Activated CD4-positive, alpha-beta T cell treated with anti-CD3 and anti-CD28 coated beads, Interleukin-2, amount 50 U/mL, for 48 hours (primary cell): ENCODE results near the gene SETD3.

Experiments used
- DNase-seq, 2 experiments: peaks; one replicate each; pipeline ENCODE4 v3.0.0-alpha.2; 2020

Gene SETD3

DNA sequence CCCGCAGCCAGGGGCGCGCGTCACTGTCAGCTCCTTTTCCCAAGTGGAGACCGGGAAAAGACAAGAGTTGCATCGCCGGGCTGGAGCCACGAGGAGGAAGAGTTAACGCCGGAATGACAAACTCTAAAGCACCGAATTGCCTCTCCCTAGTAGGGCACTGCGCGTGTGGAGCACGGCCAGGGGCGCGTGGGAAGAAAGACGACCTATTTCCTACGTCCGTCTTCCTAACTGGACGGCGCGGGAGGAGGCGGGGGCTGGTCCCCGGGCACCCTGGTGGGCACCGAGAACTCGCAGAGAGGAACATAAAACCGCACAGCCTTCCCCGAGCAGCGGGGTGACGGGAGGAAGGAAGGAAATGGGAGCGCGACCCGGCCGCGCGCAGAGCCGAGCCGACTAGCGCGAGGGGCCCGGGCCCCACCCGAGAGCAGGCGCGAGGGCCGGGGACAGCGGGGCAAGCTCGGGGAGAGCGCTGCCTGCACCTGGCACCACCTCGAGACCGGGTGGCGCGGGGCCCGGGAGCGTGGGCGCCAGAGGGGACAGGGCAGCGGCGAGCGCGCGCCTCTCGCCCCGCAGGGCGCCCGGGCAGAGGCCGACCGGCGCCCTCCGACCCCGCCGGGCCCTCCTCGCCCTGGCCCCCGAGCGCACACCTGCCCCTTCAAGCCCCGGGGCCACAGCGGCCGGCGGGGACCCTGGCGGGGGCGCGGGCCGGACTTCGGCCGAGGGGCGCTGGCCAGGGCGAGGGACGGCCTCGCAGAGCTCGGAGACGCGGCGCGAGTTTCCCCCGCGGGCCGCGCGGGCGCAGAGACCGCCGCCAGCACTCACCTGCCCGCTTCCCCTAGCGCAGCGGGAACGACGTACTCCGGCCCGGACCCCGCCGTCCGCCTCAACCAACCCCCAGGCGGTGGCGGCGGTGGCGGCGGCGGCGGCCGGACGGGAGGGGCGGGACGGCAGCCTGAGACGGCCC lies at the start of gene SETD3:
SETD3 (minus strand) TSS at position 954 of the 964 bp plus-strand sequence. CDS start 15,054 bp downstream, outside the sequence.
- DNase-seq = peak; percentile 49 to 59

DNA sequence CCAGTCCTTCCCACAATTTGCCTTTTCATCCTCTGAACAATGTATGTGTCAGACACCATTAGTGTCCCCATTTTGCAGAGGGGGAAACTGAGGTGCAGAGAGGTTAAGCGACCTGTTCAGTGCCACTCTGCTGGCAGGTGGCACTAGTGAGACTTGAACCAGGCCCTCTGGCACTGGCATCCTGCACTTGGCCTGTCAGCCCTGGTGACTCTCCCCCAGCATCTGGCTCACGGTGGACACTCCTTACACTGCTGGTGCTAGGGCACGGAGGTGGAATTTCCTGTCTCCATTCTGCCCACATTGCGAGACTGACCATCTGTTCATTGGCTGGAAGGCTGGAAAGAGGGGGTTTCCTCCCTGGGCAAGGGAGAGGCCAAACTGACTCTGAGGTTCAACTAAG lies 49.2 kb upstream of the SETD3 start:
- DNase-seq = no peak

DNA sequence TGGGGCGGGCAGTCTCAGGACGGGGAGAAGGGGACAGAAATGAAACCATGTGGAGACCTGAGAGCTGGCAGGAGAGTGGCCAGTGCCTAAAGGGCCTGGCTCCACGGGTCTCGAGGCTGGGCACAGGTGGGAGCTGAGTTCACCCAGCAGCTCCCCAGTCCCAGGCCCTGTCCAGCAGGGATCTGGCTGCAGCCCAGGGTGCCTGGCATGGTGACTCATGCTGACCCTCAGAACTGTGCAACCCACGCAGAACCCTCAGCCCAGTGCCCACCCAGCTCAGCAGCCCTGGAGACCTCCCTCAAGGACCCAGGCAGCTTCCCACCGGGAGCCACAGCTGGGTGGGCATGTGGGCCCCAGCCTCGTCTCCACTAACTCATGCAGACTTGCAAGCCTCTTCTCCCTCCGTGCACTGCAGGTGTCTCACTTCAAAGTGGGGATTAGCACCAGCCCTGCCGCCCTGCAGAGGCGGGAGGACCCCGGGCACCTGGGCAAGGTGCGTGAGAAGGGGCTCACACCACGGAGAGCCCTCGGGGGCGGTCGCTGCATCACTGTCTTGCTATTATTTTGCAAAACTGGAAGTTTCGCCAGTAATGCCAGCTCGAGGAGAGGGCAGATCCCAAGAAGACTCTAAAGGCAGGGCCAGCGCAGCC lies 46.9 kb upstream of the SETD3 start:
- no peak for DNase-seq

DNA sequence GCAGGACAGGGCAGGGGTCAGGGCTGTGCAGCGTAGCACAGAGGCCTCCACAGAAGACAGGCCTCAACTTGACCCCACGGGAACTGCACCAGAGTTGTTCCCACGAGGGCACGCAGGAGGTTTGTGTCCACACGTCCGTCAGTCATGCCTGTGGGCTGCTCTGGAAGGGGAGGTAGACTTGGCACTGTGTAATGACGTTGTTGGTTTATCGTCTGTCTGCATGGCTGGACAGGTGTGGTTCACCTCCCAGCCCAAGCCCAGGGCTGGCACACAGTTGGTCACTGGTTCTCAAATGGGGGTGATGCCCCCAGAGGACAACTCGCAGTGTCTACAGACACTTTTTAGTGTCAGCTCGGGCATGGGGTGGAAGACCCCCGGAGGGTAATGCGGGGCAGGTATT lies 46.4 kb upstream of the SETD3 start:
- no peak for DNase-seq

GRCh38 chr14:99525699-99526080 lies 45.0 kb upstream of the SETD3 start:
- DNase-seq = no peak

DNA sequence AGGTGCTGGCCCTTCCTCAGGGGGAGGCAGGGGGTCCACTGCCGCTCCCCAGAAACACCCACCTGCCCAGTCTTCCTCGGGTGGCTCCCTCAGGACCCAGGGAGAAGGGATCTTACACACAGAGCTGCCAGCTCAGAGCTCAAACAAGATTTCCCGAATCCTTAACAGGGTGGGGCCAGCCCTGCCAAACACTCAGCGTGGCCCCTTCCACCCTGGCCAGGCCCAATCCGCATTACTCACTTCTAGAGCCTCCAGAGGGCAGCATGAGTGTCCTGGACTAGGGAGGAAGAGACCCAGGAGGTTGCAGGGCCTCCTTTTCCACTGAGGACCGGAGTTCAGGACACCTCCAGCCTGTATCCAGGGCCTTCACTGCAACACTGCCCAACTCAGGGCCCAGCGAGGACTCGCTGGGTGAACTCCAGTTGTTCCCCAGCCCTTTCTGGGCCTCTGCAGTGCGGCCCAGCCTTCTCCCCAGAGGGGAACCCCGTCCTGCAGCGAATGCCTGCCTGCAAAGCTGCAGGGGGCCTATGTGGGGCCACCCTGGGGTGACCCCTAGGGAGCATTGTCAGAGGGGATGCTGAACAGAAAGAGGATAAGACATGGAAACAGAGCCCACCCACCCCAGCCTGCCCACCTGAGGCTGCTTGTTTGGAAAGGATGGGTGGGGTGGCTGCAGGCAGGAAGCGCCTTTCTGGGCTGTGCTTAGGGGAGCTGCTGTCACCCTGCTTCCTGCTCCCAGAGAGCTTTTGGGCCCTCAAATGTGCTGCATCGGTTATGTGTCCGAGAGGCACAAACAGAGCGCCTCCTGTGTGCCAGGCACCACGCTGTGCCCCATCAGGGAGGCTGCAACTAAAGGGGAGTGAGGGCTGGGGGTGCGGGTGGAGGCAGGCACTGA lies 44.4 kb upstream of the SETD3 start:
- DNase-seq = no peak

- DNase-seq = no peak
Measured at GRCh38 chr14:99524091-99524661, 43.5 kb upstream of the SETD3 start.

DNA sequence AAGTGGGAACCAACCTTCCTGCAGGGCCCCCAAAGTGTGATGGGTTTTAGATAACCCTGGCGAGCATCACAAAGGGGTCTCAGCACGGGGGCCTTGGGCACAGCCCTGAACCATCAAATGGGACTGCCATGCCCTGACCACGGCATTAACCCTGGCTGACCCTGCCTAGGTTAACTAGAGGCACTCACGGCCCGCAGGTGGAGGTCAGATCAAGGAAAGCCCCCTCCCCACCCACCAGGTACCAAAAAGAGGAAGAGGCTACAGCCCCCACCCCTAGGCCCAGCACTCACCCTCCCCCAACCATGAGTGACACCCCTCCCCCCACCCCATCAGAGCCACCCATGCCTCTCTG lies 43.0 kb upstream of the SETD3 start:
- no peak for DNase-seq

DNA sequence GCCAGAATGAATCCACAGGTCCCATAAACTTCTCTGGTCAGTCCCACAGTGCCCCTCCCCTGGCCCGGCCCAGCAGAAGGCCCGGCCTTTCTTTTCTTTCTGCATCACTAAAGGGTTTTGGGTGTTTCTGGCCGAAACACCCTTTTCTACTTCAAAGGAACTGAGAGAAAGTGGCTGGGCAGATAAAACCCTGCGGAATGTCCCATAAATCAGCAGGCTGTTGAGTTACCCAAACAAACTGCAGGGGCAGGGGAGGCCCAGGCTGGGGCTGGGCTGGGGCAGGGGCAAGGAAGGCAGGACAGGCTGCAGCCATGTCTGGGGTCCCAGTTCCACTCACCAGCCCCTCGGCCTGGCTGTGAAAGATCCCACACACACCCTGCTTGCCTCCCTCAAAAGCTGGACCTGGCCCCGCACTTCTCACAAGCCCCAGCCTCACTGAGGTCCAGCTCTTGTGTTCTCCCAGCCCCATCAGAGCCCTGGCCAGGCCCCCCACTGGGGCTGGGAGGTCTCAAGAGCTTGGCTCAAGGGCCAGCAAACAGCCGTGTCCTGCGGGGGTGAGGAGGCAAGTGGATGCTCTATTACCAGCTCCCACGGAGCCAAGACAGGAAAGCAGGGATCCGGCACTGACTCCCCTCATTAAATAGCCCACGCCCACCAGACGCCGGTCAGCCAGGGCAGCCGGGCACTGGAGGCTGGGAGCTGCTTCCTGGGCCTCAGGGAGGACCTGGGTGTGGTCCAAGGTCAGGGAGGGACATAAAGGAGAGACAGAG lies 42.5 kb upstream of the SETD3 start:
- DNase-seq = no peak

DNA sequence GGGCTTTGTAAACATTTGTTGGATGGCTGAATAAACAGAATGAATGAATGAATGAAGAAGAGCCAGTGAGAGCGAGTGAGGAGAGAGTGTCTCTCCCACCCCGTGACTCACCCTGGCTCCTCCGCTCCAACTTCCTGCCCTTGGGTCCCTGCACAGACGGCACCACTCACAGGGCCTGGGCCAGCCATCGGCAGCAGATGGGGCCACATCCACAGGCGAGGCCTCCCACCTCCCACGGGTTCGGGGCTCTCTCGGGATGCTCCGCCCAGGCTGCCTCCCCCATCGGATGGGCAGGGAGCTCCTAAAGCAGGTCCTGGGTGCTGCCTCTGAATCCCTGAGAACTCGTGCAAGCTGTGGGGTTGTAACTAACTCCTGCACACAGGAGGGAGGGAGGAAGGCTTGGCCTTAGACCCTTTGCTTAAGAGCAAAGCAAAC lies 41.8 kb upstream of the SETD3 start:
- no peak for DNase-seq

DNA sequence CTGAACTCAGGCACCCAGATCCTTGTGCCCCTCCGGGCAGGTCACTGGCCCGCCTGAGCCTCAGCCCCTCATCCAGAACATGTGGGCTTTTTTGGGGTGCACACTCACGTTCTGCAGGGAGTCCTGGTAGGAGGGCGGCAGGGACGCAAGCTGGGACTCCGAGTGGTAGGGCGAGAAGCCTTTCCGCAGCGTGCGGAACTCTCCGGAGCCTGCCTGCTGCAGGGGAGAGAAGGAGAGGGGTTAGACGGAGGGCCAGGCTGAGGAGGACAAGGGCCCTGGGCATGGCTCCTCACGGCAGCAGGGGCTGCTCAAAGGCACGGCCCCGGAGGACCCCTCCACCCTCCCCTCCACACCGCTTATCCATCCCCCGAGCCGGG lies 41.4 kb upstream of the SETD3 start:
- DNase-seq = no peak

- DNase-seq = no peak
Measured at GRCh38 chr14:99521176-99522024, 40.7 kb upstream of the SETD3 start.

DNA sequence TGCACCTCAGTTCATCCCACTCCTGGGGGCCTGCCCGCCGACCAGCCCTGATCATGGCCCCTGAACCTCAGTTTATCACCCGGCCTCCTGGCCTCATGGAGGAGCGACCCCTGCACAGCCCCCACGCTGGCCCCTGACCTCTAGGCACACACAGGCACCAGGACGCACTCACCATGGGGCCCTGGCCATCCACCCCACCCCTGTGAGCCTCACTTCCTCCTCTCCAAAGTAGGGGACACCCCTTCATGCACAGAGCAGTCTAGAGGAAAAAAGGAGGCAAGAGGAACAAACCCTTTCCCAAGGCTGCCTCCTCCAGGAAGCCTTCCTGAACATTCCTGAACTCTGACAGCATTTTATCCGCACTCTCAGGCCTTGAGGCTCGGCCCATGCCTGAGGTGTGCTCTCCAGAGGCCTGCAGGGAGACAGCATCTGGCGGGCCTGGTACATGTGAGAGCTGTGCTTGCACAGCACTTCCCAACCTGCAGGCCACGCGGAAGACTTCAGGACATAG lies 40.0 kb upstream of the SETD3 start:
- no peak for DNase-seq

DNA sequence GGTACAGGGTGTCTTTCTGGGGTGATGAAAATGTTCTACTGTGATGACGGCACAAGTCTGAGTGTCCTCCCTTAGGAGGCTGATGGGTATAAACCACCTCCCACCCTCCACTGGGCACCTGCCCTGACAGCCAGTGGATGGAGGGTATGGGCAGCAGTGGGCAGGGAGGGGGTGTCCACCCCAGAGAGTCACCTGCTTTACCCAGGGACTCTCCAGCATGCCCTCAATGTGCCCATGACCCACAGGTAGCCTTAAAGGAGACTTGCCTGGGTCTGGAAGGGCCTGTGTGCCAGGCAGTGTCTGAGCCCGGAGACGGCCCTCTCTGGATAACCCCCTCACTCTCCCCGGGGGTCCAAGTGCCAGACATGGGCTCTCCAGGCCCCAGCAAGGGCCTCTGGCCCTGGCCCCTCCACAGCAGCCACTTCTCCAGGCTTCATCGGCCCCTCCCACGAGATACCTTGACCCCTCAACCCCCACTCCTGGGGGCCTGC lies 39.3 kb upstream of the SETD3 start:
- DNase-seq = no peak

DNA sequence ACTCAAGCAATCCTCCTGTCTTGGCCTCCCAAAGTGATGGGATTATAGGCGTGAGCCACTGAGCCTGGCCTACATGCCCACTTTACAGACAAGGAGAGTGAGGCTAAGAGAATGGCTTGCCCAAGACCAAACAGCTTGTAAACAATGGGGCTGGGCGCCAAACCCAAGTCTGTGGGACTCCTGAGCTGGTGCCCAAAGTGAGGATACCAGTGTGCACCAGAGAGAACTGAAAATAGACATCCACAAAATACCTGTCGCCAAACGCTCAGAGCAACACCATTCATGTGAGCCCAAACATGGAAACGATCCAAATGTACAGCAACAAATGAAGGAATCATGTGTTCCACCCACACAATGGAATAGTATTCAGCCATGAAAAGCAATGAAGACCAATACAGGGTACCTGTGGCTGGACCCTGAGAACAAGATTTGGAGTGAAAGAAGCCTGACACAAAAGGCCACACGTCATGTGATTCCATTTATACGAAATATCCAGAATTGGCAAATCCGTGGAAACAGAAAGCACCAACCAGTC lies 38.8 kb upstream of the SETD3 start:
- DNase-seq = no peak

DNA sequence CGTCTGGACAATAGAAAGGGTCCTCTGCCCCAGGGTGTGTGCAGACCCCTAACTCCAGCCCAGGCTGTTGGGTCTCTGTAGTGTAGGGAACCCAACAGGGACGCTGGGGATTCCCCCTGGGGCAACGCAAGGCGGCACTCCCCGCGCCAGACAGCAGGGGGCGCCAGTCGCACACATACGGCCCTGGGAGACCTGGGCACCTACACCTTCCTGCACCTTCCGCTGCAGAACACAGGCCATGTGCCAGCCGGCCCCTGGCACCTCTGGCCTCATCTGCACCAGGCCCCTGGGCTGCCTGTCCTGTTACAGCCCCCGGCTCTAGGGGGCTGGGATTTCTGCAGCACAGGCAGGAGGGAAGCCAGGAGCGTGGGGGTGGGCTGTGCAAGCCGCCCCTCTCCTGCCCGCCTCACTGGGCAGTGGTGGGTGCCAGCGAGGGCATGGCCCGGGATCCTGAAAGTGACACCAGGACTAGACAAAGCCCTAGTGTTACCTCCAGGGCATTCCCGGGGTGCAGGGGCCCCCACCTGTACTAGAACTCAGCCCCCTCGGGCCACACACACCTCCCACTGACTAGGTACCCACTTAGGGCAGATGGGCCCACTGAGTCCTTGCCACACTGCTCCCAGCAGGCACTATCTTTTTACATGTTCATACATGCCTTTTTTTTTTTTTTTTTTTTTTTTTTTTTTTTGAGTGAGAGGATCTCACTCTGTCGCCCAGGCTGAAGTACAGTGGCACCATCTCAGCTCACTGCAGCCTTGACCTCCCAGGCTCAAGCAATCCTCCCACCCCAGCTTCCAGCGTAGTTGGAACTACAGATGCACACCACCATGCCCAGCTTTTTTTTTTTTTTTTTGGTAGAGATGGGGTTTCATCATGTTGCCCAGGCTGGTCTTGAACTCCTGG lies 38.0 kb upstream of the SETD3 start:
- DNase-seq = peak; percentile 87 to 90

DNA sequence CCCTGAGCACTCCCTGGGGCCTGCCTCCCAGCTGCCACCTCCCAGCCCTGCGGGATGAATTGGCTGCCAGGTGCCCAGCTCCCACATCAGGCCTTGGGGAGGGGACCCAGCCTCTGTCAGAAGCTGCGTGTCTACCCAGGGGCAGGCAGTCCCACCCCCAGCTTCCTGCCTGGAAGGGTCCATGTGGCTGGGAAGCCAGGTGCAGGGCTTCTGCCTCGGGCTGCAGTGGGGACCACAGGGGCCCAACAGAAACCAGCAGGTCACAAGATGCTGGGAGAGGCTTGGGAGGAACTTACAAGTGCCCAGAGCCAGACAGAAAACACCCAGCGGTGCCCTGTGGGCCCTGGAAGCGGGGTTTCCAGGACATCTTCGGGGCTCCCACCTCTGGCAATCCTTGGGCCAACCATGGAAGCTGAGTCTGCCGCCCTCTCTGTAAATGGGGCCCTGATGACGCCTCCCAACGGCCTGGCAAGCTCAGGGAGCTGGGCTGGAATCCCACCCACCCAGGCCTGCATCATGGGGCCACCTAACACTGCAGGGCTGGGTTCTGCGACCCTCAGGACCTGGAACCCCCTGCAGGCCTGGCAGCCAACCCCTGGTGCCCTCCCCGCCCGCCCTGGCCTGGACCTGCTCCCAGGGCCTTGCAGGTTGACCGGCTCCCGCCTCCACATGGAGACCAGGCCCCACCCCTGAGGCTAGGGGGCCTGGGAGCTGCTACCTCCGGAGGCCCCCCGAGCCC lies 37.2 kb upstream of the SETD3 start:
- DNase-seq = no peak

DNA sequence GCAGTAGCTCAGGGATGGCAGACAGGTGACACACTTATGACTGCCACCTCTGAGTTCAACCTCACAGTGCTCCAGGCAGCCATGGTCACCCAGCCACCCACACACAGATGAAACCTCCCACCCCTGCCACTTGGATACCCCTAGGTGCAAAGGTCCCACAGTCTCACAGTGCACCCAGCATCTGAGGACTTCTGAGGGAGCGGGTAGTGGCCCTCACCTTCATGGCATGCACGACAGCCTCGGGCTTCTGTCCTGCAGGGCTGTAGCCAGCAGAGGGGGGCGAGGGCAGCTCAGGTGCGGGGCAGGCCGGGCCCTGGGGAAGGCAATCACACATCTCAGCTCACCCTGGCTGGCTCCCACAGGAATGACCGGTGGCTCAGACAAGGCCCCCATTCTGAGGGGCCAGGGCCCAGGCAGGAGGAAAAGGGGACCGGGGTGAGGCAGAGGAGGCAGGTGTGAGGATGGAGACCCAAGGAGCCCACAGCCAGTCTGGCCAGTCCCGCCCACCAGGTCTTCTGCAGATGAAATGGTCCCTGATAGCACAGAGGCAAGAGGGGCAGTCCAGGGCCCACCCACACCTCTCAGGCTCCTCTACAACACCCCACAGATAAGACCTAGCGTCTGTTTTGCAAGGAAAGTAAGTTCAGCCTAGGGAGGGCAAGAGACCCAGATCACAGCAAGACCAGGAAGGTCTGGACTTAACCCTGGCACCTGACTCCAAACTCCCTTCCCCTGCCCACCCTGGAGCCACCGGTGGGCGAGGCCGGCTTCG lies 36.4 kb upstream of the SETD3 start:
- no peak for DNase-seq
